Measurements from ENCODE around the gene COL15A1. TPM values are rescaled to one million over a fixed set of nuclear protein-coding genes. Genes with fewer than 3 reads are reported as not detected.

The COL15A1 gene
- total and polyA plus RNA-seq, 8 donors: 10.7 to 173 (median 27.8) TPM

DNA sequence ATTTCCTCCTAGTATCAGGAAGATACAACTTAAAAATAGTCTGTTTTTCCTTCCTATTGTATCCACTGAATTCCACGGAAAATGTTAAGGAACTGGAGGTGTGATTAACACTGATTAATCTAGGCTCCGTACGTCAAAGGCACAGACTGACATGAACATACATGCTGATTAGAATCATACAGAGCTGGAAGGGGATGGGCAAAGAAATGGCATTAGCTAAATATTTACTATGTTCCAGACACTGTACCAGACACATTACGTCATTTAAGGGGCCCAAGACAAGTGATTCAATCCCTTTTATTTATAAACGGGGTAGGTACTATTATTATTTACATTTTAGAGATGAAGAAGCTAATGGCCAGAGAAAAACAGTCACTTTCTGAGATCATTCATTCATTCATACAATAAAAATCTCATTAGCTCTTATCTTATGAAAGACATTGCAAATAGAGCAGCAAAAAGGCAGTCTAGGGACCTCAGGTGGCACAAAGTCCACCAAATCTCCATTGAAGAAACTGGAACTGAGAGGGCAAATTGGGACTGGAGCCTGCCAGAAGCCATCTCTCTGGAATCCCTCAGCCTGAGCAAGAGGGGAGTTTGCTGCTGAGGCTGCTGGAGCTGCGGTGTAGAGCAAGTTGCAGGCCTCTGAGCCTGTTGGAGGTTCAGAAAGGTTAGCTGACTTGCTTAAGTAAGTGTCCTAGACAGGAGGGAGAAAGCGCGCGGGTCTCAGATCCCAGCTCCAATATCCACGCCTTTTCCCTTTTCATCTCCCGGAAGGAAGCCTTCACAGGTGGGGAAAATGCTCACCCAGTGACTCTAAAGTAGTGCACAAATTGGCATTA is 159.6 kb downstream of the COL15A1 start:
- peak in 1 of 2 donors; percentile 35 for DNase-seq
- WGBS, 5 donors: 36 to 56% (median 48%) methylated on average over 11 of the region's 11 CpGs
- H3K4me3 ChIP-seq: peak overlapping the region in 2 of 4 donors; percentile 78 to 79
- TF ChIP-seq POLR2AphosphoS5 (IDR thresholded peaks at IDR 0.05) (no peak), POLR2A (IDR thresholded peaks at IDR 0.05) (no peak), EP300 (IDR thresholded peaks at IDR 0.05) (no peak)
- TF ChIP-seq, protein P1, sequence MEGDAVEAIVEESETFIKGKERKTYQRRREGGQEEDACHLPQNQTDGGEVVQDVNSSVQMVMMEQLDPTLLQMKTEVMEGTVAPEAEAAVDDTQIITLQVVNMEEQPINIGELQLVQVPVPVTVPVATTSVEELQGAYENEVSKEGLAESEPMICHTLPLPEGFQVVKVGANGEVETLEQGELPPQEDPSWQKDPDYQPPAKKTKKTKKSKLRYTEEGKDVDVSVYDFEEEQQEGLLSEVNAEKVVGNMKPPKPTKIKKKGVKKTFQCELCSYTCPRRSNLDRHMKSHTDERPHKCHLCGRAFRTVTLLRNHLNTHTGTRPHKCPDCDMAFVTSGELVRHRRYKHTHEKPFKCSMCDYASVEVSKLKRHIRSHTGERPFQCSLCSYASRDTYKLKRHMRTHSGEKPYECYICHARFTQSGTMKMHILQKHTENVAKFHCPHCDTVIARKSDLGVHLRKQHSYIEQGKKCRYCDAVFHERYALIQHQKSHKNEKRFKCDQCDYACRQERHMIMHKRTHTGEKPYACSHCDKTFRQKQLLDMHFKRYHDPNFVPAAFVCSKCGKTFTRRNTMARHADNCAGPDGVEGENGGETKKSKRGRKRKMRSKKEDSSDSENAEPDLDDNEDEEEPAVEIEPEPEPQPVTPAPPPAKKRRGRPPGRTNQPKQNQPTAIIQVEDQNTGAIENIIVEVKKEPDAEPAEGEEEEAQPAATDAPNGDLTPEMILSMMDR (IDR thresholded peaks at IDR 0.05): no peak
- intact Hi-C loops (cut with DNase I; ENCODE audit: low total_unique reads): no loop called here
- H3K4me1 ChIP-seq: peaks cover 24 to 52% (median 41%) of the 10 kb centered on the region in 4 donors
- H3K9me3 ChIP-seq: no peaks in the 10 kb centered on the region
- H3K36me3 ChIP-seq: no peaks in the 10 kb centered on the region
- H3K27me3 ChIP-seq: no peaks in the 10 kb centered on the region
- peak overlapping the region; percentile 30 to 96 (median 89) for H3K27ac ChIP-seq

DNA sequence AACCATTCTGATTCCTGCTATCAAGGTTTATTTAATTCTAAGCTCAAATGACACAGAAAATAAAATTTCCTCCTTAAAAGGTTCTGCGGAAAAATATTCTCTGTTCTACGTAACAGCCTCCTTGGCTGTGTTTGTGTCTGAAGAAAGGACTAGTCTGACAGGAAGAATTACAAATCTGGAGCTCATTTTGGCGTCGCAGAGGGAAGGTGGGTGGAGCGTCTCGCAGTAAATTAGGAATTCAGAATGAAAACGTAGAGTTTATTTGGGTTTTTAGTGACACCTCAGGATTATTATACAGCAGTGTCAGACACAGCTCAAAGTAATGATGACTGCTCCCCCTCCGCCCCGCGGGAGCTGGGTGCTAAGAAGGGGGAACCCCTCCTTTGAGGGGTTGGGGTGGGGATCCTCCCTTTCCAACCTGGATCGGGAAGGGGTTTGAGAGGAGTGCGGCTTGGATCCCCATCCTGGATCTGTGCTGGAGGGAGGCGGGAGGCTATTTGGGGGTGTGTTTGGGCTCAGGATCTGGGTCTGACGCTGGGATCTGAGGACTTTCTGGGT is 160.3 kb downstream of the COL15A1 start:
- Histone ChIP-seq H3K4me1 (peaks cover 24 to 58% (median 44%) of the 10 kb centered on the region in 4 donors), H3K27me3 (no peaks in the 10 kb centered on the region), H3K27ac (peak overlapping the region; percentile 83 to 96 (median 89)), H3K36me3 (no peaks in the 10 kb centered on the region), H3K9me3 (no peaks in the 10 kb centered on the region), H3K4me3 (peak overlapping the region; percentile 78 to 90 (median 84))
- peak in 2 of 3 donors; percentile 16 to 34 for TF ChIP-seq POLR2AphosphoS5 (IDR thresholded peaks at IDR 0.05)
- TF ChIP-seq POLR2A (IDR thresholded peaks at IDR 0.05): no peak
- DNase-seq: peak in 1 of 2 donors; percentile 62
- WGBS, 5 donors: 6 to 13% (median 10%) methylated on average over 14 of the region's 14 CpGs
- intact Hi-C loops (cut with DNase I; ENCODE audit: low total_unique reads): no loop called here

DNA sequence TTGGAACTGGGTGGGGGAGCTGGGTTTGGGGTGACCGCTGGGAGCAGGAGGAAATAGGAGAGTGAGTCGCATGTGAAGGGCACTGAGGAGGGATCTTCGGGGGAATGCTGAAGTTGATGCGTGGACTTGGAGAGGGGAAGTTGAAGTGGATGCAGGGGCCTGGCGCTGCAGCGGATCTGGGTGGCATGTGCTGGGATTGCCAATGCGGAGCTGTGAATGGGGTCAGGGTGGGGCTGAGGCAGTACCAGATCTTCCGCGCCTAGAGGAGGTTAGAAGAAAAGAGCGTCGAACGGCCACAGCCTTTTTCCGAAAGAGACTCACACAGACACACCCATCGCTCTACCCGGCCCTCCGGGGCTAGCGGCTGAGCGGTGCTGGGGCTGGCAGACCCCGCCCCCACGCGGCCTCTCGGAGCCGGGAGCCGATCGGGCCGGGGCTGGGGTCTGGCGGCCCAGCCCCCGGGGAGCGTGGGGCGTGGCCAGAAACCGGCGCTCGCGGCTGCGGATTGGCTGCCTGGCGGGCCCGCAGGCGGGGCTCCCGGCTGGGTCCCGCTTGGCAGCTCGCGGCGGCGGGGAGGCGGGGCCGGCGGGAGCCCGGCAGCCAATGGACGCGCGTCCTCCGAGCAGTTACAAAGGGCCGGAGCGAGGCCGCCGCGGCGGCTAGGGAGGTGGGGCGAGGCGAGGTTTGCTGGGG is 160.9 kb downstream of the COL15A1 start, which contains the start of gene TGFBR1:
TGFBR1 (plus strand) TSS at position 655 of the 693 bp plus-strand sequence. CDS start 93 bp downstream, outside the sequence.
- Histone ChIP-seq H3K9me3 (no peaks in the 10 kb centered on the region), H3K36me3 (no peaks in the 10 kb centered on the region), H3K27me3 (no peaks in the 10 kb centered on the region), H3K27ac (peak within 1 kb of the TSS; percentile 89 to 98 (median 94)), H3K4me1 (peaks cover 24 to 64% (median 44%) of the 10 kb centered on the region in 4 donors), H3K4me3 (peak within 1 kb of the TSS; percentile 78 to 90 (median 84))
- peak; percentile 94 to 98 for DNase-seq
- WGBS, 5 donors: 0 to 1% (median 1%) methylated on average over 18 to 60 of the region's 60 CpGs
- peak in 1 of 4 donors; percentile 25 for TF ChIP-seq POLR2A (IDR thresholded peaks at IDR 0.05)
- TF ChIP-seq POLR2AphosphoS5 (IDR thresholded peaks at IDR 0.05): peak; percentile 81 to 90 (median 86)
- TF ChIP-seq, protein P1 (IDR thresholded peaks at IDR 0.05): no peak
- TF ChIP-seq EP300 (IDR thresholded peaks at IDR 0.05): no peak
- intact Hi-C loops (cut with DNase I; ENCODE audit: low total_unique reads): no loop called here

DNA sequence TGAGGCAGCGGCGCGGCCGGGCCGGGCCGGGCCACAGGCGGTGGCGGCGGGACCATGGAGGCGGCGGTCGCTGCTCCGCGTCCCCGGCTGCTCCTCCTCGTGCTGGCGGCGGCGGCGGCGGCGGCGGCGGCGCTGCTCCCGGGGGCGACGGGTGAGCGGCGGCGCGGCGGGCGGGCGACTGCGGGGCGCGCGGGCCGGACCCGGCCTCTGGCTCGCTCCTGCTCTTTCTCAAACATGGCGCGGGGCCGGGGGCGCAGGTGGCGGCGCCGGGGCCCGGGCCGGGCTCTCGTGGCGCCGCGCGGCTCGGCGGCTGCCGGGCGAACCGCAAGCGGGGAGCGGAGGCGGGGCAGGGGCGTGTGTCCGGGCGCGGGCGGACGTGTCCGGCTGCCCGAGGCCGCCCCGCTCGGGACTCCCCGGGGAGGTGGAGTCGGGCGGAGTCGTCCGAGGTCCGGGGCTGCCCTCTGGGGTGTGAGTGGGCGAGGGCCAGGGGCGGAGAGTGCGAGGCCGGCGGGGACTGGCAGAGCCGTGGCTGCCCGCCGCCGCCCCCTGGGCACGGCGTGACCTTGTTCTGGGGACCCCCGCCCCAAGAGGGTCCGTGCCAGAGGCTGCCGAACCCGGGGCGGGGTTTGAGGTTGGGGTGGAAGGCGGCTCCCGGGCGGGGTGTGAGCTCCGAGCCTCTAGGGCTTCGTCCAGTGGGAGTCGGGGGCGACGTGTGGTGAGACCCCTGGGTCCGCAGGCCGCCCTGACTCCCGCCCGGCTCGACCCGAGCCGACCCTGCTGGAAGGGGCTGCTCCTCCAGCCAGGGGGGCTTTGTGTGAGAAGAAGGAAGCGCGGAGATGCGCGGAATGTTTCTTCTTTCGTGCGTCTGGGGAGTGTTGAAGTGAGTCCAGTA is 161.7 kb downstream of the COL15A1 start:
- H3K4me3 ChIP-seq: peak overlapping the region; percentile 78 to 90 (median 84)
- TF ChIP-seq, protein P1 (IDR thresholded peaks at IDR 0.05): no peak
- TF ChIP-seq POLR2AphosphoS5 (IDR thresholded peaks at IDR 0.05) (peak in 1 of 3 donors; percentile 33), POLR2A (IDR thresholded peaks at IDR 0.05) (no peak), EP300 (IDR thresholded peaks at IDR 0.05) (no peak)
- DNase-seq: peak; percentile 82 to 92
- H3K36me3 ChIP-seq: no peaks in the 10 kb centered on the region
- peaks cover 24 to 69% (median 48%) of the 10 kb centered on the region in 4 donors for H3K4me1 ChIP-seq
- intact Hi-C loops (cut with DNase I; ENCODE audit: low total_unique reads): no loop called here
- peak overlapping the region; percentile 89 to 98 (median 94) for H3K27ac ChIP-seq
- H3K9me3 ChIP-seq: no peaks in the 10 kb centered on the region
- 0 to 1% (median 1%) methylated on average over 18 to 116 of the region's 118 CpGs for WGBS, 5 donors
- no peaks in the 10 kb centered on the region for H3K27me3 ChIP-seq

All from stomach (tissue), 9 donors.